SHP77 (cell line): ENCODE results near the gene WNT7B.

Experiments
- DNase-seq, 2 experiments: peaks; one replicate each; lab custom pipeline; 2025; lab: John Stamatoyannopoulos, UW

Gene WNT7B

DNA sequence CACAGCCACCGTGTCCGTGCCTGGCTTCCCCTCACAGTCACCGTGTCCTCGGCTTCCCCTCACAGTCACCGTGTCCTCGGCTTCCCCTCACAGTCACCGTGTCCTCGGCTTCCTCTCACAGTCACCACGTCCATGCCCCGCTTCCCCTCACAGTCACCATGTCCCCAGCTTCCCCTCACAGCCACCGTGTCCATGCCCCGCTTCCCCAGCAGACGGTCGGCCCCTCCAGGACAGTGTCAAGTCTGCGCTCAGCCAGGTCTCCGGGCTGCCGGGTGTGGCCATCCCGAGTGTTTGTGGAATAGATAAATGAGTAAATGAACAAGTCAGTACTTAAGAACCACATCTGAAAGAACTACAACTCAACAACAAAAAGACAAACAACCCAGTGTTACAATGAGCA is 23.8 kb downstream of the WNT7B start:
- DNase-seq, result no peak

- DNase-seq, result no peak
Measured at GRCh38 chr22:45952553-45952952, 24.4 kb downstream of the WNT7B start.

- DNase-seq, result no peak
Measured at GRCh38 chr22:45952151-45952550, 24.8 kb downstream of the WNT7B start.

DNA sequence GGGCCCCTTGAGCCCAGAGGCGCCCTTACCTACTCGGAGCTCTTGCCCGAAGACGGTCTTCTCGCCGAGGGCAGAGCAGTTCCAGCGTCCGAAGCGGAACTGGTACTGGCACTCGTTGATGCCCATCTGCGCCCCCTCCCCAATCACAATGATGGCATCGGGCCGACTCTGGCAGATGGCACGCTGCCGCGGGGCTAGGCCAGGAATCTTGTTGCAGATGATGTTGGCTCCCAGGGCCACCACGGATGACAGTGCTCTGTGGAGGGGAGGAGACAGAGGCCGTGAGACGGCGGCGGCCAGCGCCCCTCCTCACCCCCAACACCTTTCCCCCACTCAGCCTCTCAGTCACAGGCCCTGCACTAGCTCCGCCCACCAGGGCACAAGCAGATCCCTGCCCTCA is 27.1 kb downstream of the WNT7B start:
- DNase-seq, result no peak

DNA sequence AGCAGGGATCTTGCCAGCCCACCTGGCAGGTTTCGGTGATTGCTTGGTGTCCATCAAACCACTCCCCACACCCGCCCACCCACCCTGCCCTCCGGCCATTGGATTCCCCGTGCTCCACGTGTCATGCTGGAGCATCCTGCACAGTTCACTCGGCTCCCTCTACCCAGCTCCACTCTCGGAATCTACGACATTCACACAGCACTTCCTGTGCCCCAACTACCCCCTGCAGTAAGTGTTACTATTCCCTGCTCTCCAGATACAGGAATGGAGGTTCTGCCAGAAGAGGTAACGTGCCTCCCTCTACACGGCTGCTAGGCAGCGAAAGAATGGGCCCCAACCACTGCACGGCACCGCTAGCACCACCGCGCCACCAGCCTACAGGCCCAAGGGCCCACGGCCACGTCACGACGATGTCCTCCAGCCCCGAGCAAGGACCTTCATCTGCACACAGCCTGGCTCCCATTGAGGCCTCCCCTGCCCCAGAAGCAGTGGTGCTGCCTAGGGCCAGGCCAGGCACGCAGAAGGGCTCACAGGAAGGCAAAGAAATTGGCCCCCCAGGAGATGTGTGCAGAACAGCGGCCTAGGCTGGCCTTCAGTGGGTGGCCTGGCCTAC is 27.6 kb downstream of the WNT7B start:
- DNase-seq, result no peak

- DNase-seq, result no peak
Measured at GRCh38 chr22:45948081-45948648, 28.8 kb downstream of the WNT7B start.

- DNase-seq, result no peak
Measured at GRCh38 chr22:45946805-45947600, 30.0 kb downstream of the WNT7B start.

- DNase-seq, result no peak
Measured at GRCh38 chr22:45945621-45946106, 31.3 kb downstream of the WNT7B start.

DNA sequence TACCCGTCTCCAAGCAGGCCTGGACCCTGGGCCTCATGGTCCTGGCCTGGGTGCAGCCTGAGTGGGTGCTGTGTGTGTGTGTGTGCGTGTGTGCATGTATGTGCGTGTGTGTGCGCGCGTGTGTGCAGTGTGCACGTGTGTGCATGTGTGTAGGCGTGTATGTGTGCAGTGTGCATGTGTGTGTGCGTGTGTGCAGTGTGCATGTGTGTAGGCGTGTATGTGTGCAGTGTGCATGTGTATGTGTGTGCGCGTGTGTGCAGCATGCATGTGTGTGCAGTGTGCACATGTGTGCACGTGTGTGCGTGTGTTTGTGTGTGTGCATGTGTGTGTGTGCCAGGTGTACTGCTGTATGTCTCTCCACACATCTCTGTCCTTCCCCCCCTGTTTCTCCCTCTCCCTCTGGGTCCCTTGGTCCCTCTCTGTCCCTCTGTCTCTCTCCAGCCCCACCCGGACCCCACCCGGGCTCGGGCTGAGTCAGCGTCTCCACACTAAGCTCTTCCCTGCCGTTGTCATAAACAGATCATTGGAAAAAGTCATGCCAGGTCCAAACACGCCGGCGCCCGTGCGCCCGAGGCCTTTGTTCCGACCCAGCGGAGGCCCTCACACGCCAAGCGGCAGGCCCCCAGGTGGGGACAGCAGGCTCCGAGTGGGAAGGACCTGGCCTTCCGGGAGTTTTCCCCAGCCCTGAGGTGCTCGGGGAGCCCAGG is 34.0 kb downstream of the WNT7B start:
- no peak for DNase-seq

DNA sequence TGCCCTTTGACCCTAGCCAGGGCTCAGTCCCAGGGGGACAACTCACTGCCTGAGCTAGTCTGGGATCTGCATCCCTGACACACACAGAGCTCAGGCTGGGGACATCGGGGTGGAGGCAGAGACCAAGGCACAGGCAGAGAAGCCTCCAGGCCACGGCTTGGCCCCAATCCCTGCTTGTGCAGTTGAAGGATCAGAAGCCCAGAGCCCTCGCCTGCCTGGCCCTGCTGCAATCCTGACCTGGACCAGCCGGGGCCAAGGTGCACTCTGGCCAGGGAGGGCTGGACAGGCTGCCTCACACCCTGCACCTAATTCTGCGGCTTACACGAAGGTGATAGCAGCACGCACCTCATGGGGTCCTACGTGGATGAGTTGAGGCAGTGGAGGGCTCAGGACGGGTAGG is 34.6 kb downstream of the WNT7B start:
- no peak for DNase-seq

- DNase-seq, result no peak
Measured at GRCh38 chr22:45938913-45939312, 38.0 kb downstream of the WNT7B start.

- no peak for DNase-seq
Measured at GRCh38 chr22:45937960-45938359, 39.0 kb downstream of the WNT7B start.

DNA sequence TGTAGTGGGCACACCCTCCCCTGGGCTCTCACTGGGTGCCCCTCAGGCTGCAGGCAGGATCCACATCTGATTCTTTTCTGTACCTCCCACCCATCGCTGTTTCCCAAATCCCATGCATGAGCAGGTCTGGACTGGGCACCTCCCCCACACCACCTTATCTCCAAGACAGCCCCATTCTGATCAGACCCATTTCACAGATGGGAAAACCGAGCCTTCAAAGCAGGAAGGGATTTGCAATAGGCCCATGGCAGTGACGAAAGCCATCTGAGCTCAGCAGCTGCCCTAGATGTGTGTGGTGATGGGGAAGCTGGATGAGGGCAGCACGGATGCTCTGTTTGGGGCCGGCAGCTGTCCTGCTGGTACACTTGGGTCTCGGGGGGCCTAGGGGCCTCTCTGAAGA is 41.4 kb downstream of the WNT7B start:
- DNase-seq, result no peak

- DNase-seq, result peak in 1 of 2 experiments; percentile 25
Measured at GRCh38 chr22:45934659-45935341, 42.2 kb downstream of the WNT7B start.

DNA sequence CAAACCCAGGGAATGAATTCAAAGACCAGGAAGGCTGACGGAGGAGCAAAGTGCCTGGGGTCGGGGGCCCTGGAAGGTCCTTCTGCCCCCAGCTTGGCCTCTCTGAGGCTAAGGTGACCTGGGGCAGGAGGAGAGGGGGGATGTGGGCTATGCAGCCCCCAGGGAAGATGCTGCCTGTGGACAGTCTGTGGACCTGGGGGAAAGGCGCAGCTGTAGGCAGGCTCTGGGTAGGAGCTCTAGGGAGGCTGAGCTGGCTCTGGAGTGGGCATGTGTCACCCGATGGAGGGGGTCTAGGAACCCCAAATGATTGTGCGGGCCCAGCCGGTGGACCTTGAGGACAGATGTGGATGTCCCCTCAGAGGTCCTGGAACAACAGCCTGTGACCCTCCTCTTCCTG is 42.8 kb downstream of the WNT7B start:
- no peak for DNase-seq

DNA sequence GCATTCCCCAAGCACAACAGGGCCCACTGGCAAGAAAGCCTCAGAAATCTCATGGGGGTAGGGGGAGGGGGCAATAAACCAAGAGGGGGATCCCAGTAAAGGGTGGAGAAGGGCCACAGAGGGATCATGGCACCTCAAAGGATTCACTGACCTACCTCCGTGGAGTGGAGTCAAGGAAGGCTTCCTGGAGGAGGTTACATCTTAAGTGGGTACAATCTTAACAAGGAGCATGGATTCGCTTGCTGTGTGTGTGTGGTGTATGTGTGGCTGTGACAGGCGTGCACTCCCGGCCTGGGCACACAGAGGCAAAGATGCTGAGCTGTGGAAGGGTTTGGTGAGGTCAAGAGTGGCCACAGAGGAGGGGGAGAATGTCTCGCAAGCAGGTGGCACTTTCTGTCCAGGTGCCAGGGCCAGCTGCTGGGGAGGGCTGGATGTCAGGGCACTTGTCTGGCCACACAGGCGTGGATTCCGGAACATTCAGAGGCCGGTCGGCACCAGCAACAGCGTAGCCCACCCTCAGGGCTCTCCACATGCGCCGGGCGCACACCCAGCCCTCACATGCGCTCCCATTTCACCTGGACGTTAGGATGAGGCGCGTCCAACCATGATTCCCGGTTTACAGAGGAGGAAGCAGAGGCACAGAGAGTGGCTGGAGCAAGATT is 43.3 kb downstream of the WNT7B start:
- no peak for DNase-seq

DNA sequence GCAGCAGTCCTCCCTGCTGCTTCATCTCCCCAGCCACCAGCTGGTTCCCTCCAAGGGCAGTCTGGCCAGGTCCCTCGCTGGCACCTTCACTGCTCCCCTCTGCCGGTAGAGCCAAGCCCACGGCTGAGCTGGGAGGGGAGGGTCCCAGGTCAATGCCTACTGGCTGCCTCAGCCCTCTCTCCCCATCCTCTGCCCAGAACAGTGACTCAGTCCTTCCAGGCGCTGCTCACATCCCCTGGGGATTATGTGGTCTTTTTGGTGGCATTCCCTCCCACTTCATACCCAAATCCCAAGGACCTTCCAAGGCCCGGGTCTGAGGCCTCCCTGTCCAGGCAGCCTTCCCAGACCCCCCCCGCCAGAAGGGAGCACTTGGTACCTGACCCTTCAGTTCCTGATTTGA is 44.9 kb downstream of the WNT7B start:
- no peak for DNase-seq

DNA sequence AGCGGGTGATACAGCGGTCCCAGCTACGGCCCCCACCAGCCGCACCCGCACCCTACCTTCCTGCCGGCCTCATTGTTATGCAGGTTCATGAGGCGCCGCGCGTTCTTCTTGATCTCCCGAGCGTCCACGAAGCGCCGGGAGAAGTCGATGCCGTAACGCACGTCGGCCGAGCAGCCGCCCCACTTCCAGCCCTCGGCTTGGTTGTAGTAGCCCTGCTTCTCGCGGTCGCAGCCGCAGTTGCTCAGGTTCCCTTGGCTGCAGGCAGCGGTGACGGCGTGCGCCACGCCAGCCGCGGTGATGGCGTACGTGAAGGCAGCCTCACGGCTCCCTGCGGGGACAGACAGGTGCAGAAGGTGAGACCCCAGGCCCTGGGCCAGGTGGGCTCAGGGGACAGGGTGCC is 45.9 kb downstream of the WNT7B start:
- DNase-seq, result no peak

DNA sequence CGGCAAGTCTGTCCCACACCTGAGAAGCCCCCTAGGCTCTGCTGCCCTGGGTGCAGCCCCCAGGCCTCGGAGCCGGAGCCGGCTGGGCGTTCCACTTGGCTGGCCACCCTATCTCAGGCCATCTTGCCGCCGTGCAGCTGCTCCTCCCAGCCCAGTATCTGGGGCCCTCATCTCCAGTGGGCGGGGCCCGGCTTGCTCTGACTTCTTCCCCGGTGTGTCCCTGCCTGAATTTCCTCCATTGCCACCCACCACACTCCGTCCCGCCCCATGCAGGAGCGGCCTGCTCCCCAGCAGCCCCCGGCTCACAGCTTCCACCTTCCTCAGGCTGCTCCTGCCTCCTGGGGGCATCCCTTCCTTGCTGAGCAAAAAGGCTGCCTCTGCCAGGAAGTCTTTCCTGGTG is 46.6 kb downstream of the WNT7B start:
- DNase-seq, result no peak

DNA sequence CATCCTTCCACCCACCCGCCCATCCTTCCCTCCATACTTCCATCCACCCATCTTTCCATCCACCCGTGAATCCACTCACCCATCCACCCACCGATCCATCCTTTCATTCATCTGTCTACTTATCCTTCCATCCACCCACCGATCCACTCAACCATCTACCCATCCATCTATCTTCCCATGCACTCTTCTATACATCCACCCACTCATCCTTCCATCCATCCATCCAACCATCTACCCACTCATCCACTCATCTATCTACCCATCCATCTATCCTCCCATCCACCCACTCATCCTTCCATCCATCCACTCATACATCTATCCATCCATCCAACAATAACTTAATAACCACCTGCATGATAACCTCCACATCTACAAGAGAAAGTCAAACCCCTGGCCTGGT is 47.3 kb downstream of the WNT7B start:
- DNase-seq, result no peak

DNA sequence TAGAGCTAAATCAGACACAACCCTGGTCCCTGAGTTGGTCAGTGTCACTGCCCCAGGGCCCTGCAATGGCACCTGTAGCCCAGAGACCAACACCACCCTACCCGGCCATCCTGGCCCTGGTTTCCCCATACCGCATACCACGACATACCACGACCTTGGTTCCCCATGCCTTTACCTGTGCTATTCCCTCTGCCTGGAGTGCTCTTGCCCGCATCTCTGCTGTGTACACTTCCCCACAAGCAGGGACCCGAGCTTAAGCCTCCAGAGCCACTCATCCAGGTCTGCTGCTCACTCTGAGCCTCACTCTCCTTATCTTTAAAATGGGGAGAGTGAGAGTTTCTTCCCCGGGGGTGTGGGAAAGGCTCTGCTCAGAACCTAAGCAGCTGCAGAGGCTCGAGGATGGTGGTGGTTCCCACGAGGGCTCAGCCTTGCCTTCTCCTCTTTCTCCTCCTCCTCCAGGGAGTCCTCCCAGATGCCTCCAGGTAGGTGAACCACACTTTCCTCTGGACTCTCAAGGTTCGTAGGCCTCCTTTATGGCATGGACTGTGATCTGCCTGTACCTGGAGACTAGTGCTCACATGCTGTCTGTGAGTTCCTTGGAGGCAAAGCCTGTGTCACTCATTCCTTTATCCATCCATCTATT is 48.1 kb downstream of the WNT7B start:
- DNase-seq, result no peak
